ENCODE results near the gene WNT3A.
"Not testable (repeated sequence)": the region's sequence is repeated elsewhere in the genome, so short reads cannot be mapped to it uniquely, and the experiment has no call there.

WNT3A gene

DNA sequence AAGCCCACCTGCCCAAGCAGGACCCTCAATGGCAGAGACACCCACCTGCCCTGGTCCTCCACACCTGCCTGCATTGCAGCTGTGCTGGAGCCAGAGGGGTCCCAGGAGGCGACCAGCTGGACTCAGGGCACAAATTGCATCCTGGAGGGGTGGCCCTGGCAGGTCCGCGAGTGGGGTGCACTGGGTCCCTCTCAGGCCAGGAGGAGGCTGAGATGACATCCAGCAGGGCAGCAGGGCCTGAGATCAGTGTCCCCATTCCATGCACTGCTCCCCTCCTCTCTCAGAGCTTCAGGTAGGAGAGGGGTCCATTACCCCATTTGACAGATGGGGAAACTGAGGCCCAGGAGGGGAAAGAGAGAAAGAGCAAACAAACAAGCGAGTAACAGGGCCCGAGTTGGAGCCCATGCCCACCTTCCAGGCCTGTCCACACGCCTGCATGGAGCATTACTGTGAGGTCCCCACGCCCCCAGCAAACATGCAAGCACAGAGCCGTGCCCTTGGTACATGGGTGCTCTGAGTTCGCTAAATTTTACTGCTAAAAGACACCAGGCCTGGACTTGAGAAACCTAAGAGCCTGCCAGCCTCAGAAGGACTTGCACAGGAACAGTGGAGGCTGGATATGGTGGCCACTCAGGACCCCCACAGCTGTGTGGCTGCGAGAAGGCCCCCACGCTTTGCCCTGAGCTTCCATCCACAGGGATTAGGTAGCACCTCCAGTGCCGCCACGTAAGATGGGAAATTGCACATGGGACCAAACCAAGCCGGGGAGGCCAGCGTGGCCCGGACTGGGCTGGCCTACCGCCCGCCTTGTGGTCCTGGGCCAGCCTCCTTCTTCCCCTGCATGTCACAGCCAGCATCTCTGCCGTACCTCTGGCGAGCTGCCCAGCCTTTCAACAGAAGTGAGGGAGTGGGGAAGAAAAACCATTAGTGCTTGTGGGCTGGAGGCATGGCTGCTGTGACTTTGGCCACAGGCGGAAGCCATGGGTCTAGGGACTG is 7.4 kb downstream of the WNT3A start:
- H3K27me3 Mint-ChIP-seq, result peaks cover 48% of the 10 kb centered on the region
- H3K9me3 Mint-ChIP-seq, result no peaks in the 10 kb centered on the region
- no peak overlapping the region for H3K4me3 Mint-ChIP-seq
- CTCF ChIA-PET, result no interaction called here
- no peak overlapping the region for H3K27ac Mint-ChIP-seq
- peaks cover 8% of the 10 kb centered on the region for H3K4me1 Mint-ChIP-seq
- DNase-seq, result peak; percentile 15
- no peaks in the 10 kb centered on the region for H3K36me3 Mint-ChIP-seq

DNA sequence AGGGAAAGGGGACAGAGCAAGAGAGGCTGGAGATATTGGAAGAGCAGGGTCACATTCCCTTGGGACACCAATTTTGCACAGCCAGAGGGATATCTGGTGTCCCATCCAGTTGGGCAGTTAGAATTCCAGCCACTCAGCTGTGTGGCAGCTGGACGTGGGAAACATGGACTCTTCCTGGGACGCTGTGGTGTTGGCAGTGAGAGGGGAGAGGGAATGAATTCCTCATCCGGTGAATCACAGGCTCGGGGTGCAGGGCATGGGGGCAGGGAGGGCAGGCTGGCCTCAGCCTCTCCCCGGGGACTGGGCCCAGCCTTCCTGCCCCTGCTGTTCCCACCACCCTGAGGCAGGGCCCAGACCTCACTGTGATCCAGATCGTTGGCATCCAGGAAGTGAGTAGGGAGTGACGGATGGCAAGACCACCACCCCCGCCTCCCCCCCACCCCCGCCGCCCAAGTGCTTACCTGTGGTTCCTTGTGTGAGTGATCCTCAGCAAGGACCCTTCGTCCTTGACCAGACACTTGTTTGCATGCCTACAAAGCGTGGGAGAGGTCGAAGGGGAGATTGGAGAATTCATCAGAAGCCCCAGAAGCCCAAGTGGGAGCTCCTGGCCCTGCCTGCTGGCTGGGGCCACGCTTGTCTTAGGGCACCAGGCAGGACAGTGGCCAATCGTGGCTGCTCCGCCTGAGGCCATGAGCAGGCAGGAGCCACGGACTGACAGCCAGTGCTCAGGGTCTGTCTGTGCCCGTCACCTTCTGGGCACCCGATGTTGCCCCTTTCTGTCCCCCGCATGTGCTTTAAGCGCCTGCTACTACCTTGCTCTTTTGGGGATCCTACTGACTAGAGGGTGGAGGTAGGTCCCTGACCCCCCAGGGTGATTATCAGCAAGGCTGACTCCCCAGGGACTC is 8.7 kb downstream of the WNT3A start:
- Mint-ChIP-seq H3K4me1 (peaks cover 2% of the 10 kb centered on the region), H3K27me3 (peaks cover 35% of the 10 kb centered on the region), H3K9me3 (no peaks in the 10 kb centered on the region), H3K4me3 (no peak overlapping the region), H3K27ac (no peak overlapping the region), H3K36me3 (no peaks in the 10 kb centered on the region)
- CTCF ChIA-PET, result no interaction called here
- DNase-seq, result peak; percentile 4

DNA sequence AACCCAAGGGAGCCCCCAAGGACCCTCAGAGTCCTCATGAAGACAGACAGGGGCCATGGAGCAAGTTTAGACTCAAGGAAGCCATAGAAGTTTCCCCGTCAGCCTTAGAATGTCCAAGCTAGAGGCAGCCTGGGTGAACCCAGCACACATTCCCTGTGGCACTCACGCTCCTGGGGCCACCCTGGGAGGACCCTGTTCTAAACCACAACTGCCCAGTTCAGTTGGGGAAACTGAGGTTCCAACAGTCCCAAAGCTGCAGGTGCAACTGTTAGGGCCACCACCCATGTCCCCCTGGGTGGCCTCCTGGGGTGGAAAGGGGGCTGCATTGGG is 9.3 kb downstream of the WNT3A start:
- no peaks in the 10 kb centered on the region for H3K36me3 Mint-ChIP-seq
- no peak for DNase-seq
- no peak overlapping the region for H3K4me3 Mint-ChIP-seq
- CTCF ChIA-PET, result no interaction called here
- no peaks in the 10 kb centered on the region for H3K4me1 Mint-ChIP-seq
- H3K9me3 Mint-ChIP-seq, result no peaks in the 10 kb centered on the region
- no peak overlapping the region for H3K27ac Mint-ChIP-seq
- peaks cover 28% of the 10 kb centered on the region for H3K27me3 Mint-ChIP-seq

DNA sequence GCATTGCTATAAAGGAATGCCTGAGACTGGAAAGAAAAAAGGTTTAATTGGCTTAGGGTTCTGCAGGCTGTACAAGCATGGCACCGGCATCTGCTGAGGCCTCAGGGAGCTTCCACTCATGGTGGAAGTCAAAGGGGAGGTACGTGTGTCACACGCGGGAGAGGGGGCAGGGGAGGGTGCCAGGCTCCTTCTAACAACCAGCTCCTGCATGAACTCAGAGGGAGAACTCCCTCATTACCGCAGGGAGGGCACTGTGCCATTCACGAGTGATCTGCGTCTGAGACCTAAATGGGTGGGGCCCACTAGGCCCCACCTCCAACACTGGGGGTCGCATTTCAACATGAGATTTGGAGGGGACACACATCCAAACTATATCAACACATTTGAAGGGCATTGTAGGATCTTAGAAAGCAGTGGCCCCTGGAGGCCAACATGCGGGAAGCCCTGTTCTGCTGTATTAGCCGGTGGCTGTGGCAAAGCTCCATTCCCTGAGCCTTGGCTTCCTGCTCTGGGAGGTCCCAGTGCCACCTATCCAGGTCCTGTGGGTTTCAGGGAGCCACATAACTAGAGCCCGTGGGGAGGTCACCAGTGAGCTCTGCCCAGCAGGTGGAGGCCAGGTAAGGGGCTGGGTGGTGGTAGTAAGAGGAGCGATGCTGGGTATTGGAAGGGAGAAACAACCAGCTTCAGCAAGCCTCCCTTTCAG is 10.0 kb downstream of the WNT3A start:
- no peaks in the 10 kb centered on the region for H3K9me3 Mint-ChIP-seq
- peak; percentile 14 for DNase-seq
- CTCF ChIA-PET, result no interaction called here
- H3K36me3 Mint-ChIP-seq, result no peaks in the 10 kb centered on the region
- H3K27me3 Mint-ChIP-seq, result peaks cover 22% of the 10 kb centered on the region
- no peak overlapping the region for H3K27ac Mint-ChIP-seq
- H3K4me3 Mint-ChIP-seq, result no peak overlapping the region
- H3K4me1 Mint-ChIP-seq, result no peaks in the 10 kb centered on the region

DNA sequence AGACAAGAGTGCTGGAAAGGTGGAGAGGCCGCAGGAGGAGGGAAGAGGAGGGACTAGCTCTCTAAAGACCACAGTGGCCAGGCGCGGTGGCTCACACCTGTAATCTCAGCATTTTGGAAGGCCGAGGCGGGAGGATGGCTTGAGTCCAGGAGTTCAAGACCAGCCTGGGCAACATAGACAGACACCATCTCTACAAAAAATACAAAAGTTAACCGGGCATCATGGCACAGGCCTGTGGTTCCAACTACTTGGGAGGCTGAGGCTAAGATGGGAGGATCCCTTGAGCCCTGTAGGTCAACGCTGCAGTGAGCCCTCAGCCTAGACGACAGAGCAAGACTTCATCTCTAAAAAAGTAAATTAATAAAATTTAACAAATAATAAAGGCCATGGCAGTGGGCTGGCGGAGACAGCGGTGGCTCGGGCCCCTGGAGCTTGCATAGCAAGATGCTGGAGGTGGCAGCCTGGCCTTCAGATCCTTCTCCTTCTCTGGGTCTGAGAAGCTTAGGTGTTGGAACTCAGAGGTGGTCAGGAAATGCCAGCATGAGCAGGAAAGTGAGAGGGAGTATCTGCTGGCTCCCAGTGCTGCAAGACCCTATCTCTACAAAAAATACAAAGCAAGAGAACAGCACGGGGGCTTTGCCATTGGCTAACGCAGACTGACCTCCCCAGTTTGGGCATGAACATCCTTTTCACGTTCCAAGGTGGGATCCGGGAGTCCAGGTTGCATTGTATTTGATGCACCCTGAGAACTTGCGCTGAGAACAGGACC is 10.7 kb downstream of the WNT3A start:
- Mint-ChIP-seq H3K36me3 (no peaks in the 10 kb centered on the region), H3K9me3 (no peaks in the 10 kb centered on the region), H3K27me3 (peaks cover 17% of the 10 kb centered on the region), H3K27ac (no peak overlapping the region), H3K4me3 (no peak overlapping the region), H3K4me1 (no peaks in the 10 kb centered on the region)
- no peak for DNase-seq
- CTCF ChIA-PET, result no interaction called here

DNA sequence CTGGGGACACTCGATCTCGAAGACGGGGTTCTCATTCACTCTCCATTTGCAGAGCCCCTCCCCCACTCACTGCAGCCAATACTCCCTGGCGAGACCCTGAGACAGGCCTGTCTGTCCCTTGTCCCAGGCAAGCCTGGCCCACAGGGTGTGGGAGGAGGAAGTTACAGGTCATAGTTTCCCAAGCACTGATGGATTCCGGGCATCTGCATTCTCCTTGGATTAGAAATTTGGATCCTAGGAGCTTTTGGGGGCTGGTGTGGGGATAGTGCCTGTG is 11.3 kb downstream of the WNT3A start:
- no peak overlapping the region for H3K4me3 Mint-ChIP-seq
- no peak overlapping the region for H3K27ac Mint-ChIP-seq
- CTCF ChIA-PET, result no interaction called here
- H3K4me1 Mint-ChIP-seq, result no peaks in the 10 kb centered on the region
- H3K9me3 Mint-ChIP-seq, result no peaks in the 10 kb centered on the region
- H3K36me3 Mint-ChIP-seq, result no peaks in the 10 kb centered on the region
- H3K27me3 Mint-ChIP-seq, result peaks cover 16% of the 10 kb centered on the region
- DNase-seq, result peak; percentile 18

DNA sequence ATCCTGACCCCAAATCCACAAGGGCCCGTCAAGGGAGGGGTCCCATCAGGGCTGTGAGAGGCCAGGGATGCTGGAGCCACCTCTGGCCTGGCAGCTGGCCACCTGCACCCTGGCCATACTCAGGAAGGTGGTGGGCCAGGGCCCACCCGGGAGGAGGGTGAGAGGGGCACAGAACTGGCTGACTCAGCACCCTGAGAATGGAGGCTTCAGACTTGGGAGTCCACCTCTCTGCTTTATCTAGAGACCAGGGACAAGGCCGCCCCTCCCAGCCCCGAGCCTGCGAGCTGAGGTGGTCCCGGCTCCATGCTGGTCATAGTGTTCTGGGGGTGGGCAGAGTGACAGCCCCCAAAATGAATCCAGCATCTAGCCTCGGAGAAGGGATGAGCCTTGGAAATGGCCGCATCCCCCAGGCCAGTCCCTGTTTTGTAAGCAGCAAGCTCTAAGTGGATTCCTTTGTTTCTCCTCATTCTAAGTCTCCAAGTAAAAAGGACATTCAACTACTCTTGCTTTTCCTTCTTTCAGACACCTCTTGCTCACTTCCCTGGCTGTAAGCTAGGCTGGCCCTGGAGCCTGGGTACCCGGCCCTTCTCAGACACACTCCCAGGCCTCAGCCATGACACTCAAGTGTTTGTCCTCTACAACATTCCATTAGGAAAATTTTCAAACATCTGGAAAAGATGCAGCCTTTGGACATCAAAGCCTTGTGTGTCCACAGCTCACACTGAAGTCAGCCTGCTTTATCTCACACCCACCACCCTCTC is 12.3 kb downstream of the WNT3A start:
- no peaks in the 10 kb centered on the region for H3K4me1 Mint-ChIP-seq
- H3K27me3 Mint-ChIP-seq, result peaks cover 13% of the 10 kb centered on the region
- no peak for DNase-seq
- no peaks in the 10 kb centered on the region for H3K9me3 Mint-ChIP-seq
- CTCF ChIA-PET, result no interaction called here
- H3K27ac Mint-ChIP-seq, result no peak overlapping the region
- H3K4me3 Mint-ChIP-seq, result no peak overlapping the region
- no peaks in the 10 kb centered on the region for H3K36me3 Mint-ChIP-seq

DNA sequence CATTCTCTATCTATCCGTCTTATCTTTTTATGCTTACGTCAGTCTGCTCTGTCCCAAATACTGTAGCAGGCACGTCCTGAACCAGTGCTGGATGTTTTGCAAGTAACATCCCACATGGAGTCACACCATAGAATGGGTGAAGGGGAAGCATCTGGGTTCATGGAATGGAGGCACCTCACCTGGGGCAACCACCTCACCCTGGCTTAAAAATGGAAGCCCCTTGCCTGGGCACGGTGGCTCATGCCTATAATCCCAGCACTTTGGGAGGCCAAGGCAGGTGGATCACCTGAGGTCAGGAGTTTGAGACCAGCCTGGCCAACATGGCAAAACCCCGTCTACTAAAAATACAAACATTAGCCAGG is 12.9 kb downstream of the WNT3A start:
- H3K27ac Mint-ChIP-seq, H3K9me3 Mint-ChIP-seq, H3K4me3 Mint-ChIP-seq: not testable (repeated sequence)

DNA sequence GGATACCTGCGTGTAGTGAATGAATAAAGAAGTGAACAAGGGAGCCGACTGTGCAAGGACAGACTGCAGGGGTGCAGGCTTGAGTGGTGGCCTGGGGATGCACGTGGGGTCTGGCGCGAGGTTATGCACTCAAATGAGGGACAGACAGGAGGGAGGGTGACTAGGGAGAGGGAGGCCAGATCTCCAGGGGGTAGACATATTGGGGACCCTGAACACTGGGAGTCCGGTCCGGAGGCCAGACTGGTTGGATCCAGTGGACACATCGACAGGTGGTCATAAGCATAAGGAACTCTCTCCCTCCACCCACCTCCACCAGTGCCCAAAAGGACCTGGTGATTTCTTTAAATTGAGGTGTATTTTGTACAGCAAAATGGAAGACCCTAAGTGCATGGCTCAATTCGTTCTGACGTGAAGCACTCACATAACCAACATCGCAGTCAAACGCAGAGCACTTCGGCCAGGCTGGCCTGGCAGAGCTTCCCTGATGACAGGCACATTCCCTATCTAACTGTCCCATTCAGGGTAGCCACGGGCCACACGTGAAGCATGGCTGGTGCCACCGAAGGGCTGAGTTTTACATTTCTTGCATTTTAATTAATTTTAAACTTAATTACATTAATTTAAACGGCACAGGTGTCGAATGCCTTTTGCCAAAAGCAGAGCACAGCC is 14.0 kb downstream of the WNT3A start:
- CTCF ChIA-PET, result no interaction called here
- Mint-ChIP-seq H3K4me1 (no peaks in the 10 kb centered on the region), H3K9me3 (no peaks in the 10 kb centered on the region), H3K27me3 (peaks cover 20% of the 10 kb centered on the region), H3K27ac (no peak overlapping the region), H3K4me3 (no peak overlapping the region), H3K36me3 (no peaks in the 10 kb centered on the region)
- peak; percentile 11 for DNase-seq

More for the DNA sequence above, 12.9 kb downstream of the WNT3A start:
- peak; percentile 4 for DNase-seq
- H3K36me3 Mint-ChIP-seq, H3K4me1 Mint-ChIP-seq, CTCF ChIA-PET: not testable (repeated sequence)
- H3K27me3 Mint-ChIP-seq, result peaks cover 13% of the 10 kb centered on the region

DNA sequence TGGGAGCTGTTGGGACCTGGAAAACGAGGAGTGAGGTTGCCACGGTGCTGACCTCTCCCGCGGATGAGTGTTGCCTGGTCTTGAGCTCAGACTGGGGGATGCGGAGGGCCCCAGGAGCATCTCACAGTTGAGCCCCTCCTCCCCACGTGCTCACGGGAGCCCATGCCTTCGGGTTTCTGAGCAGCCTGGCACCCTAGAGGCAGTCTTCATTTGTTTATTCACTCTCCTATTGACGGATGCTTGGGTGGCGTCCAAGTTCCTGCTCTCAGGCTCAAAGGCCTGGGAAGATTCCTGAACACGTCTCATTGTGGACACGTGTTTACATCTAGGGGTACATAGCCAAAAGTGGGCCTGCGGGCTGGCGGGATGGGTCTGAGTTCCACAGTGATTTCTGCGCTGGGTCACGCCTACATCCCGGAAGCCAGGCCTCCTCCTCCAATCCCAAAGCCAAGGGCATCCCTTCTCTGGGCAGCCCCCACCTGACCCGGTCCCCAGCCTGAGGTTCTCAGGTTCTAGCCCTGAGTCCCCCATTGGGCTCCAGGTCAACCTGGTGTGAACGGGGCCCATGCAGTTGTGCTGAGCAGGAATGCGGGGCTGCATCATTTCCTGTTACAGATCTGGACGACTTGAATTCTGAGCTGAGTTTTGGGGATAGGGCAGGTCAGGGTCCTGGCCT is 14.7 kb downstream of the WNT3A start:
- CTCF ChIA-PET, result no interaction called here

DNA sequence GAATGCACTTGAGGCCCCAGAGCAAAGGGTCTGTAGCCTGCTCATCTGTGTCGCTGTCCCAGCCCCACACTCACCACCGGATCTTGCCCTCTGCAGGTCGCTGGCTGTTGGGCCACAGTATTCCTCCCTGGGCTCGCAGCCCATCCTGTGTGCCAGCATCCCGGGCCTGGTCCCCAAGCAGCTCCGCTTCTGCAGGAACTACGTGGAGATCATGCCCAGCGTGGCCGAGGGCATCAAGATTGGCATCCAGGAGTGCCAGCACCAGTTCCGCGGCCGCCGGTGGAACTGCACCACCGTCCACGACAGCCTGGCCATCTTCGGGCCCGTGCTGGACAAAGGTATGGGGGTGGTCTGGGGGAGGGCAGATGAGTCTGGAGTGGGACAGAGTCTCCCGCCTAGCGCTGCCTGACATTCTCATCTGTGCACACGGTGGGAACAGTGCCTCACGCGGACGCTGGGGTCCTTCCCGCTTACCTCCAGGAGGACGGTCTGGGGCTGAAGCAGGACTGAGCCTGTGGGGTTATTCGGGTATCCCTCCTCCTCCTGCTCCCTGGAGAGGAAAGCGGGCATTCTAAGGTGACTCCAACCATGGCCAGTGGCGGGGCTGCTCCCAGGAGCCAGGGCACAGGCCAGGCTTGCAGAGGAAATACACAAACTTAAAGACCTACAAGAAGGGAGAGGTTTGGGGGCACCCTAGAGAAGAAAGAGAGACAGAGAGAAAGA is 15.9 kb downstream of the WNT3A start:
- Mint-ChIP-seq H3K9me3 (no peaks in the 10 kb centered on the region), H3K27me3 (peaks cover 19% of the 10 kb centered on the region), H3K27ac (no peak overlapping the region)

More for the DNA sequence above, 14.7 kb downstream of the WNT3A start:
- Mint-ChIP-seq H3K27me3 (peaks cover 20% of the 10 kb centered on the region), H3K36me3 (no peaks in the 10 kb centered on the region), H3K27ac (no peak overlapping the region), H3K9me3 (no peaks in the 10 kb centered on the region), H3K4me1 (no peaks in the 10 kb centered on the region), H3K4me3 (no peak overlapping the region)
- no peak for DNase-seq

DNA sequence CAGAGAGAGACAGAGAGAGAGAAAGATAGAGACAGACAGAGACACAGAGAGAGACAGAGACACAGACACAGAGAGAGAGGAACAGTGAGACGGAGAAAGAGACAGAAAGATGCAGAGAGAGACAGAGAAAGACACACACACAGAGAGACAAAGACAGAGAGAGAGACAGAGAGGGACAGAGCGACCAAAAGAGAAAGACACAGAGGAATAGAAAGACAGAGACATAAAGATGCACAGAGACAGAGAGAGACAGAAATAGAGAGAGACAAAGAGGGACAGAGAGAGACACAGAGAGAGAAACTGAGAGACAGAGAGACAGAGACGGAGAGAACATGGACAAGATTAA is 16.5 kb downstream of the WNT3A start:
- no peak overlapping the region for H3K4me3 Mint-ChIP-seq
- peaks cover 20% of the 10 kb centered on the region for H3K27me3 Mint-ChIP-seq
- H3K9me3 Mint-ChIP-seq, result no peaks in the 10 kb centered on the region
- DNase-seq, result no peak
- CTCF ChIA-PET, result no interaction called here
- no peaks in the 10 kb centered on the region for H3K4me1 Mint-ChIP-seq
- no peaks in the 10 kb centered on the region for H3K36me3 Mint-ChIP-seq
- H3K27ac Mint-ChIP-seq, result no peak overlapping the region

More for the DNA sequence above, 15.9 kb downstream of the WNT3A start:
- H3K4me1 Mint-ChIP-seq, result no peaks in the 10 kb centered on the region
- H3K36me3 Mint-ChIP-seq, result no peaks in the 10 kb centered on the region
- CTCF ChIA-PET, result no interaction called here
- peak; percentile 5 for DNase-seq
- H3K4me3 Mint-ChIP-seq, result no peak overlapping the region

All from activated naive CD4-positive, alpha-beta T cell treated with anti-CD3 and anti-CD28 coated beads, Interleukin-2, amount 10 ng/mL, durations not matched to agents 7 days and 5 days (primary cell).